ENCODE measurements around the gene TMEM183A.

TMEM183A gene

GRCh38 chr1:203073469-203073868, 66.3 kb downstream of the TMEM183A start:
- no peak for DNase-seq

Data from Kasumi-1 (cell line).